GM12874 (cell line): ENCODE results near the gene HPCA.

Source experiments
- TF ChIP-seq, protein P1 (sequence below): IDR thresholded peaks from 2 replicates; pipeline ENCODE4 v1.5.1; 2011; ENCODE audit warnings: low read depth, mild to moderate bottlenecking, control low read depth, low read length, moderate library complexity; ENCODE audit not compliant: insufficient read depth

Gene HPCA

DNA sequence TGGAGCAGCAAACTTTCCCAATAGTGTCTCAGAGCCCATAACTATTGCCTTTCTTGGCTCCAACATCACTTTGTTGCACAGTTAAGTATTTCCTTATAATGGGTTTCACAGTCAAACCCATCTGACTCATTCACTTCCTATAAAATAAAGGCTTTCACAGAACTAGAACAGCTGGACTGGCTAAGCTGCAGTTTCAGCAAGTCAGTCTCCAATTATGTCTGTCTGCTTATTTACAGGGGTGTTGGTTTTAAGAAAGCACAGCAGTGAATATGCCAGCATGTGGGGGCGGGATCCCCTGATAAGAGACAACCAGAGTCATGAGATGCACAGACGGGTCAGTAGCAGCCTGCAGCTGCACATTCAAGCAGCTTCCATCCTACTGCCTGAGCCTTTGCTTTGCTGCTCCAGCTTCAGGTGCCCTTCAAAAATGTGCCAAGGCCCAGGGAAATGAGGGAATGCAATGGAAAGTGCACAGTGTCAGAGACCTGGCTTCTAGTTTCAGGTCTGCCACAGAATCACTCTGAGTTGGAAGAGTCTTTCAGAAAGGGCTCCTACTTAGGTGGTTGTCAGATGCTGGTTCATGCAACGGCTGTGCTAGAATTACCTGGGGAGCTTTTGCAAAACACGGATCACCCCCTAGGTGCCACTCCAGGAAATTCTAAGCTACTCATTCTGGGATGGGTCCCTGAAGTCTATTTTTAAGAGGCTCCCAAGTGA, 53.5 kb downstream of the HPCA start:
- TF ChIP-seq, protein P1, sequence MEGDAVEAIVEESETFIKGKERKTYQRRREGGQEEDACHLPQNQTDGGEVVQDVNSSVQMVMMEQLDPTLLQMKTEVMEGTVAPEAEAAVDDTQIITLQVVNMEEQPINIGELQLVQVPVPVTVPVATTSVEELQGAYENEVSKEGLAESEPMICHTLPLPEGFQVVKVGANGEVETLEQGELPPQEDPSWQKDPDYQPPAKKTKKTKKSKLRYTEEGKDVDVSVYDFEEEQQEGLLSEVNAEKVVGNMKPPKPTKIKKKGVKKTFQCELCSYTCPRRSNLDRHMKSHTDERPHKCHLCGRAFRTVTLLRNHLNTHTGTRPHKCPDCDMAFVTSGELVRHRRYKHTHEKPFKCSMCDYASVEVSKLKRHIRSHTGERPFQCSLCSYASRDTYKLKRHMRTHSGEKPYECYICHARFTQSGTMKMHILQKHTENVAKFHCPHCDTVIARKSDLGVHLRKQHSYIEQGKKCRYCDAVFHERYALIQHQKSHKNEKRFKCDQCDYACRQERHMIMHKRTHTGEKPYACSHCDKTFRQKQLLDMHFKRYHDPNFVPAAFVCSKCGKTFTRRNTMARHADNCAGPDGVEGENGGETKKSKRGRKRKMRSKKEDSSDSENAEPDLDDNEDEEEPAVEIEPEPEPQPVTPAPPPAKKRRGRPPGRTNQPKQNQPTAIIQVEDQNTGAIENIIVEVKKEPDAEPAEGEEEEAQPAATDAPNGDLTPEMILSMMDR: no peak

DNA sequence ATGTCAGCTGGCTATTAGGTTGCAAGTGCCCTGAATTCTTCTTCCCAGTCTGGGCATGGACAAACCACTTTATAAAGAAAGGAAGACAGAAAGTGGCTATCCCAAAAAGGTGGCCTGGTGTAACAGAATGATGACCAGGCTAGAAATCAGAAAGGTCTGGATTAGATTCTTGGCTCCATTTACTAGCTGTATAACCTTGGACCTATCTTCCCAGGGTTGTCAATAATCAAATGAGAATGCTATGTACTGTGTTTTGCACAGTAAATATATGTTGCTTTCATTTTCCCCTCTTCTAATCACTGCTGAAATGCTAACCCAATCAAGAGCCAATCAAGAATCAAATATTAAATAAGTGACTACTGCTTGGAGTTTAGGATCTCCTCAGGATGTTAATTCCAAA, 57.9 kb downstream of the HPCA start:
- TF ChIP-seq, protein P1: no peak
